Effector CD8-positive, alpha-beta T cell (primary cell): ENCODE results near the gene GADL1.

Source experiments
- DNase-seq: peaks from one replicate; lab custom pipeline; 2025; lab: John Stamatoyannopoulos, UW

GADL1 gene

GRCh38 chr3:30724863-30725262 is 169.6 kb downstream of the GADL1 start:
- DNase-seq, result no peak

GRCh38 chr3:30723211-30723610 is 171.2 kb downstream of the GADL1 start:
- DNase-seq, result no peak

GRCh38 chr3:30721314-30721634 is 173.2 kb downstream of the GADL1 start:
- DNase-seq, result no peak

- DNase-seq, result no peak
Measured at GRCh38 chr3:30720586-30721313, 173.7 kb downstream of the GADL1 start.

- DNase-seq, result no peak
Measured at GRCh38 chr3:30719536-30719935, 174.9 kb downstream of the GADL1 start.

- no peak for DNase-seq
Measured at GRCh38 chr3:30713885-30714503, 180.5 kb downstream of the GADL1 start.

GRCh38 chr3:30712991-30713390 is 181.5 kb downstream of the GADL1 start:
- DNase-seq, result no peak

- no peak for DNase-seq
Measured at GRCh38 chr3:30711867-30712266, 182.6 kb downstream of the GADL1 start.

GRCh38 chr3:30711151-30711550 is 183.3 kb downstream of the GADL1 start:
- DNase-seq, result no peak

GRCh38 chr3:30710017-30710416 is 184.4 kb downstream of the GADL1 start:
- no peak for DNase-seq

GRCh38 chr3:30708472-30708871 is 186.0 kb downstream of the GADL1 start:
- DNase-seq, result no peak

- no peak for DNase-seq
Measured at GRCh38 chr3:30707825-30708224, 186.6 kb downstream of the GADL1 start.

- DNase-seq, result no peak
Measured at GRCh38 chr3:30704931-30705890, 189.2 kb downstream of the GADL1 start.

- DNase-seq, result no peak
Measured at GRCh38 chr3:30702828-30703397, 191.5 kb downstream of the GADL1 start.

- no peak for DNase-seq
Measured at GRCh38 chr3:30702038-30702827, 192.2 kb downstream of the GADL1 start.

GRCh38 chr3:30700702-30701321 is 193.6 kb downstream of the GADL1 start:
- DNase-seq, result no peak

- no peak for DNase-seq
Measured at GRCh38 chr3:30699927-30700326, 194.5 kb downstream of the GADL1 start.

- no peak for DNase-seq
Measured at GRCh38 chr3:30698549-30698948, 195.9 kb downstream of the GADL1 start.

GRCh38 chr3:30696896-30697295 is 197.6 kb downstream of the GADL1 start:
- DNase-seq, result no peak

GRCh38 chr3:30696403-30696819 is 198.1 kb downstream of the GADL1 start:
- no peak for DNase-seq
